ENCODE data around the gene TMEM245. TPM values are rescaled to one million over a fixed set of nuclear protein-coding genes. Genes with fewer than 3 reads are reported as not detected.

Gene TMEM245
- total RNA-seq, 1 donor from 2014 or later = 49.7 TPM

GRCh38 chr9:109037946-109038715 is 81.6 kb downstream of the TMEM245 start:
- Histone ChIP-seq H3K36me3 (peaks cover 6 to 23% of the 10 kb centered on the region in 2 donors), H3K27ac (peak overlapping the region; percentile 15 to 28), H3K27me3 (no peaks in the 10 kb centered on the region), H3K4me3 (no peak overlapping the region), H3K4me1 (peaks cover 0 to 11% of the 10 kb centered on the region in 2 donors), H3K9me3 (no peaks in the 10 kb centered on the region)
- DNase-seq (ENCODE audit: low spot score in 2 of 2) = no peak
- intact Hi-C loops (cut with DNase I) = loop anchor here (2.0 to 5.0 kb wide), 2 partner anchors 25 to 106 kb away; partner anchors contain the start of genes ABITRAM, CTNNAL1 and ELP1
- TF ChIP-seq, protein P1, sequence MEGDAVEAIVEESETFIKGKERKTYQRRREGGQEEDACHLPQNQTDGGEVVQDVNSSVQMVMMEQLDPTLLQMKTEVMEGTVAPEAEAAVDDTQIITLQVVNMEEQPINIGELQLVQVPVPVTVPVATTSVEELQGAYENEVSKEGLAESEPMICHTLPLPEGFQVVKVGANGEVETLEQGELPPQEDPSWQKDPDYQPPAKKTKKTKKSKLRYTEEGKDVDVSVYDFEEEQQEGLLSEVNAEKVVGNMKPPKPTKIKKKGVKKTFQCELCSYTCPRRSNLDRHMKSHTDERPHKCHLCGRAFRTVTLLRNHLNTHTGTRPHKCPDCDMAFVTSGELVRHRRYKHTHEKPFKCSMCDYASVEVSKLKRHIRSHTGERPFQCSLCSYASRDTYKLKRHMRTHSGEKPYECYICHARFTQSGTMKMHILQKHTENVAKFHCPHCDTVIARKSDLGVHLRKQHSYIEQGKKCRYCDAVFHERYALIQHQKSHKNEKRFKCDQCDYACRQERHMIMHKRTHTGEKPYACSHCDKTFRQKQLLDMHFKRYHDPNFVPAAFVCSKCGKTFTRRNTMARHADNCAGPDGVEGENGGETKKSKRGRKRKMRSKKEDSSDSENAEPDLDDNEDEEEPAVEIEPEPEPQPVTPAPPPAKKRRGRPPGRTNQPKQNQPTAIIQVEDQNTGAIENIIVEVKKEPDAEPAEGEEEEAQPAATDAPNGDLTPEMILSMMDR (IDR thresholded peaks at IDR 0.05) = no peak

GRCh38 chr9:109036744-109037680 is 82.7 kb downstream of the TMEM245 start:
- Histone ChIP-seq H3K27ac (peak overlapping the region; percentile 28 to 35), H3K36me3 (peaks cover 11 to 15% of the 10 kb centered on the region in 2 donors), H3K9me3 (no peaks in the 10 kb centered on the region), H3K4me3 (no peak overlapping the region), H3K27me3 (no peaks in the 10 kb centered on the region), H3K4me1 (peaks cover 0 to 11% of the 10 kb centered on the region in 2 donors)
- no peak for DNase-seq (ENCODE audit: low spot score in 2 of 2)
- intact Hi-C loops (cut with DNase I) = loop anchor here (2.0 to 5.0 kb wide), 2 partner anchors 24 to 105 kb away; partner anchors contain the start of genes ABITRAM, CTNNAL1 and ELP1
- TF ChIP-seq, protein P1 (IDR thresholded peaks at IDR 0.05) = no peak

GRCh38 chr9:109035684-109036423 is 83.9 kb downstream of the TMEM245 start:
- H3K27ac ChIP-seq = peak overlapping the region in 1 of 2 donors; percentile 55
- H3K9me3 ChIP-seq = no peaks in the 10 kb centered on the region
- intact Hi-C loops (cut with DNase I) = loop anchor here (2.0 to 5.0 kb wide), 2 partner anchors 23 to 104 kb away; partner anchors contain the start of genes ABITRAM, CTNNAL1 and ELP1
- H3K4me3 ChIP-seq = no peak overlapping the region
- peaks cover 9 to 11% of the 10 kb centered on the region in 2 donors for H3K36me3 ChIP-seq
- TF ChIP-seq, protein P1 (IDR thresholded peaks at IDR 0.05) = no peak
- H3K4me1 ChIP-seq = peaks cover 0 to 11% of the 10 kb centered on the region in 2 donors
- DNase-seq (ENCODE audit: low spot score in 2 of 2) = peak in 1 of 2 donors; percentile 74
- H3K27me3 ChIP-seq = no peaks in the 10 kb centered on the region

DNA sequence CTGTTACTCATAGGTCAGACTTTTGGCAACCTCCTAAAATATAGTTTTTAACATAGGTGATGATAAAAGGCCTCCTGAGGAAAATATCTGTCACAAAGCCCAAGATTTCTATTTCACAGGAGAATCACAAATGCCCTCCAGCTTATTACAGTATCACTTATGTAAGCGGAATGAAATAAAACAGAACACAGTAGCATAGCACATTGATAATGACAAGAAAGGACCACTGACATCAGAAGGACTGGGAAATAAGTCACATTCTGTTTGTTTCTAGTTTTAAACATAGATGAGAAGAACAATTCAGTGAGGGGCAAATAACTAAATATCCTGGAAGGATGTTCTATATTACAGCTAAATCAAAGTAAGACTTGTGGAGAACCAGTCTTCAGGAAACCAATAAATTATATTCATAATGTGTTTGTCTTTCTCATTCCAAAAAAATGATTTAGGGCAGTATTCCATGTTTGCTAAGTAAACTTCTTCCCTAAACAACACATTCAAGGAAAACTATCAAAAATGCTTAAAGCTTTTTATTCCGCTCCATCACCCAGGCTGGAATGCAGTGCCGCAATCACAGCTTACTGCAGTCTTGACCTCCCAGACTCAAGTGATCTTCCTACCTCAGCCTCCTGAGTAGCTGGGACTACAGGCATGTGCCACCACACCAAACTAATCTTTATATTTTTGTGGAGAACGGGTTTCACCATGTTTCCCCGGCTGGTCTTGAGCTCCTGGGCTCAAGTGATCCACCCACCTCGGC is 85.6 kb downstream of the TMEM245 start:
- peaks cover 0 to 11% of the 10 kb centered on the region in 2 donors for H3K4me1 ChIP-seq
- no peak overlapping the region for H3K4me3 ChIP-seq
- peaks cover 8 to 11% of the 10 kb centered on the region in 2 donors for H3K36me3 ChIP-seq
- intact Hi-C loops (cut with DNase I) = no loop called here
- H3K27ac ChIP-seq = peak overlapping the region; percentile 3 to 15
- H3K27me3 ChIP-seq = no peaks in the 10 kb centered on the region
- TF ChIP-seq, protein P1 (IDR thresholded peaks at IDR 0.05) = no peak
- H3K9me3 ChIP-seq = no peaks in the 10 kb centered on the region
- no peak for DNase-seq (ENCODE audit: low spot score in 2 of 2)

All from ascending aorta (tissue), 2 donors.